ENCODE results near the gene HABP2.

DNA sequence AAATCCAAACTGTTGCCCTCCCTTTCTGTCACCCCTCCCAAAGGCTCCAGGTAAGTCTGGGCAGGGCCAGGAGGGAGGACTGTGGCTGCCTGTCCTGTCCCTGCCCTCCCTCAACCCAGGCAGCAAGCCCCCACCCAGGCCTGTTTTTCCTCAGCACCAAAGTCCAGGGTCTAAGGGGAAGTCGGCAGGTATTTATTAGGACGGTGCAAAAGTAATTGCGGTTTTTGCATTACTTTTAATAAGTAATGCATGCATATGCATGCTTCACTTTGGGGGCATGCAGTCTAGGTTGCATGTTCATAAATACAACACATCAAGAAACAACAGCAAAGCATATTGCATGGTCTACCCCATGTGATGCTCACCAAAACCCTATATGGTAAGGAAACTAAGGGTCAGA lies 15.2 kb upstream of the HABP2 start:
- TF ChIP-seq ELF1 (IDR thresholded peaks at IDR 0.05) (no peak), SMC3 (IDR thresholded peaks at IDR 0.05; ENCODE audit: low read depth, low read length) (no peak), FOXM1 (IDR thresholded peaks at IDR 0.05; ENCODE audit: low read depth) (no peak), EZH2phosphoT487 (IDR thresholded peaks at IDR 0.05; ENCODE audit: borderline replicate concordance, low read depth) (no peak), RXRA (IDR thresholded peaks at IDR 0.05; ENCODE audit: borderline replicate concordance, low read depth) (no peak), TAF1 (IDR thresholded peaks at IDR 0.05; ENCODE audit: borderline replicate concordance, low read depth, low read length) (no peak)
- TF ChIP-seq, protein P1, sequence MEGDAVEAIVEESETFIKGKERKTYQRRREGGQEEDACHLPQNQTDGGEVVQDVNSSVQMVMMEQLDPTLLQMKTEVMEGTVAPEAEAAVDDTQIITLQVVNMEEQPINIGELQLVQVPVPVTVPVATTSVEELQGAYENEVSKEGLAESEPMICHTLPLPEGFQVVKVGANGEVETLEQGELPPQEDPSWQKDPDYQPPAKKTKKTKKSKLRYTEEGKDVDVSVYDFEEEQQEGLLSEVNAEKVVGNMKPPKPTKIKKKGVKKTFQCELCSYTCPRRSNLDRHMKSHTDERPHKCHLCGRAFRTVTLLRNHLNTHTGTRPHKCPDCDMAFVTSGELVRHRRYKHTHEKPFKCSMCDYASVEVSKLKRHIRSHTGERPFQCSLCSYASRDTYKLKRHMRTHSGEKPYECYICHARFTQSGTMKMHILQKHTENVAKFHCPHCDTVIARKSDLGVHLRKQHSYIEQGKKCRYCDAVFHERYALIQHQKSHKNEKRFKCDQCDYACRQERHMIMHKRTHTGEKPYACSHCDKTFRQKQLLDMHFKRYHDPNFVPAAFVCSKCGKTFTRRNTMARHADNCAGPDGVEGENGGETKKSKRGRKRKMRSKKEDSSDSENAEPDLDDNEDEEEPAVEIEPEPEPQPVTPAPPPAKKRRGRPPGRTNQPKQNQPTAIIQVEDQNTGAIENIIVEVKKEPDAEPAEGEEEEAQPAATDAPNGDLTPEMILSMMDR (IDR thresholded peaks at IDR 0.05): no peak
- TF ChIP-seq, protein P2, sequence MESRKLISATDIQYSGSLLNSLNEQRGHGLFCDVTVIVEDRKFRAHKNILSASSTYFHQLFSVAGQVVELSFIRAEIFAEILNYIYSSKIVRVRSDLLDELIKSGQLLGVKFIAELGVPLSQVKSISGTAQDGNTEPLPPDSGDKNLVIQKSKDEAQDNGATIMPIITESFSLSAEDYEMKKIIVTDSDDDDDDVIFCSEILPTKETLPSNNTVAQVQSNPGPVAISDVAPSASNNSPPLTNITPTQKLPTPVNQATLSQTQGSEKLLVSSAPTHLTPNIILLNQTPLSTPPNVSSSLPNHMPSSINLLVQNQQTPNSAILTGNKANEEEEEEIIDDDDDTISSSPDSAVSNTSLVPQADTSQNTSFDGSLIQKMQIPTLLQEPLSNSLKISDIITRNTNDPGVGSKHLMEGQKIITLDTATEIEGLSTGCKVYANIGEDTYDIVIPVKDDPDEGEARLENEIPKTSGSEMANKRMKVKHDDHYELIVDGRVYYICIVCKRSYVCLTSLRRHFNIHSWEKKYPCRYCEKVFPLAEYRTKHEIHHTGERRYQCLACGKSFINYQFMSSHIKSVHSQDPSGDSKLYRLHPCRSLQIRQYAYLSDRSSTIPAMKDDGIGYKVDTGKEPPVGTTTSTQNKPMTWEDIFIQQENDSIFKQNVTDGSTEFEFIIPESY (IDR thresholded peaks at IDR 0.05; ENCODE audit: borderline replicate concordance, low read depth): no peak
- TF ChIP-seq, protein P3, sequence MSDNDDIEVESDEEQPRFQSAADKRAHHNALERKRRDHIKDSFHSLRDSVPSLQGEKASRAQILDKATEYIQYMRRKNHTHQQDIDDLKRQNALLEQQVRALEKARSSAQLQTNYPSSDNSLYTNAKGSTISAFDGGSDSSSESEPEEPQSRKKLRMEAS (IDR thresholded peaks at IDR 0.05; ENCODE audit: low read depth): no peak

Data from SK-N-SH (cell line).